Astrocyte (in vitro differentiated cells and primary cell): ENCODE results near the gene JAK3.

Source experiments
- CTCF ChIP-seq: IDR thresholded peaks from 2 replicates; pipeline ENCODE4 v1.5.1; 2011; ENCODE audit warnings: low read depth, mild to moderate bottlenecking, inconsistent platforms, low read length, moderate library complexity; ENCODE audit not compliant: insufficient read depth
- EZH2 ChIP-seq: IDR thresholded peaks from 2 replicates; pipeline ENCODE4 v1.6.1; 2012; ENCODE audit warnings: mild to moderate bottlenecking, low read length, inconsistent platforms; ENCODE audit not compliant: insufficient read depth

- no peak for TF ChIP-seq CTCF
- no peak for TF ChIP-seq EZH2
Observed at GRCh38 chr19:17860331-17860992, 12.7 kb upstream of the JAK3 start.
